T-helper 1 cell treated with Interleukin-12 subunit alpha and Interleukin-12 subunit beta and Interleukin-4 antibody, amounts not matched to agents 30 μg/mL and 1 μg/mL, for 36 hours (primary cell): Measurements from ENCODE around the gene CDCP1.

Experiments used
- H3K27ac Mint-ChIP-seq: one replicate; pipeline ENCODE4 v1.8.0; 2021; ENCODE audit warnings: mild to moderate bottlenecking, mixed read lengths
- H3K27me3 Mint-ChIP-seq: one replicate; pipeline ENCODE4 v1.8.0; 2021; ENCODE audit warnings: low read depth, mixed read lengths
- H3K36me3 Mint-ChIP-seq: one replicate; pipeline ENCODE4 v1.8.0; 2021; ENCODE audit warnings: low read depth, mixed read lengths
- H3K4me1 Mint-ChIP-seq: one replicate; pipeline ENCODE4 v1.8.0; 2021; ENCODE audit warnings: low read depth, mixed read lengths
- H3K4me3 Mint-ChIP-seq: one replicate; pipeline ENCODE4 v1.8.0; 2021; ENCODE audit warnings: mild to moderate bottlenecking, moderate library complexity, mixed read lengths
- H3K9me3 Mint-ChIP-seq: one replicate; pipeline ENCODE4 v1.8.0; 2021; ENCODE audit warnings: mixed read lengths

The CDCP1 gene

DNA sequence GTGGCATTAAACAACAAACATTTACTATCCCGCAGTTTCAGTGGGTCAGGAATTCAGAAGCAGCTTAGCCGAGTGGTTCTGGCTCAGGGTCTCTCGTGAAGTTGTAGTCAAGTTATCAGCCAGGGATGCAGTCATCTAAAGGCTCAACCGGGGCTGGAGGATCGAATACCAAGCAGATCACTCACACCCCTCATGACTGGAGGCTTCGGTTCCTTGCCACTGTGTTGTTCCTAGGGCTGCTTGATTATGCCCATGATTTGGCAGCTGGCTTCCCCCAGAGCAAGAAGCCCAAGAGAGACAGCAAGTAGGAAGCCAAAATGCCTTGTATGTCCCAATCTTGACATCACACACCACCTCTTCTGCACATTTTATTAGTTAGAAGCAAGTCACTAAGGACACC lies 33.9 kb upstream of the CDCP1 start:
- peaks cover 27% of the 10 kb centered on the region for H3K27me3 Mint-ChIP-seq
- H3K36me3 Mint-ChIP-seq: no peaks in the 10 kb centered on the region
- H3K4me3 Mint-ChIP-seq: no peak overlapping the region
- no peak overlapping the region for H3K27ac Mint-ChIP-seq
- no peaks in the 10 kb centered on the region for H3K9me3 Mint-ChIP-seq
- peaks cover 3% of the 10 kb centered on the region for H3K4me1 Mint-ChIP-seq

DNA sequence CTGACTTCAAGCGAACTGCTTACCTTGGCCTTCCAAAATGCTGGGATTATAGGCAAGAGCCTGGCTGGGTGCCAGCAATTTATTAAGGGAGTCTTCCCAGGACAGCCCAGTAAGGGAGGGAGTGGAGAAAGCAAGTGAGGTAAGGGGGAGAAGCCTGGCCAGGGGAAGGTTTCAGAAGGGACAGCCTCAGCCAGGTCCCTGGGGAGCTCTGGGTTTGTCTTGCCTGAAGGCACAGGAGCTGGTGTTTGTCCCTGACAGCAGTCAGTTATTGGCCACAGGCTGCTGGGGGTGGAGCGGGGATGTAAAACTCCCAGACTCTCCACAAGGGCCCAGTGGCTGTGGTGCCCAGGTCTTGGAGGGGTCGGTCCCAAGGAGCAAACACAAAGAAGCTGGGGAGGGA lies 33.0 kb upstream of the CDCP1 start:
- Mint-ChIP-seq H3K9me3 (no peaks in the 10 kb centered on the region), H3K27me3 (peaks cover 27% of the 10 kb centered on the region), H3K27ac (no peak overlapping the region), H3K36me3 (no peaks in the 10 kb centered on the region), H3K4me3 (no peak overlapping the region), H3K4me1 (peaks cover 3% of the 10 kb centered on the region)

DNA sequence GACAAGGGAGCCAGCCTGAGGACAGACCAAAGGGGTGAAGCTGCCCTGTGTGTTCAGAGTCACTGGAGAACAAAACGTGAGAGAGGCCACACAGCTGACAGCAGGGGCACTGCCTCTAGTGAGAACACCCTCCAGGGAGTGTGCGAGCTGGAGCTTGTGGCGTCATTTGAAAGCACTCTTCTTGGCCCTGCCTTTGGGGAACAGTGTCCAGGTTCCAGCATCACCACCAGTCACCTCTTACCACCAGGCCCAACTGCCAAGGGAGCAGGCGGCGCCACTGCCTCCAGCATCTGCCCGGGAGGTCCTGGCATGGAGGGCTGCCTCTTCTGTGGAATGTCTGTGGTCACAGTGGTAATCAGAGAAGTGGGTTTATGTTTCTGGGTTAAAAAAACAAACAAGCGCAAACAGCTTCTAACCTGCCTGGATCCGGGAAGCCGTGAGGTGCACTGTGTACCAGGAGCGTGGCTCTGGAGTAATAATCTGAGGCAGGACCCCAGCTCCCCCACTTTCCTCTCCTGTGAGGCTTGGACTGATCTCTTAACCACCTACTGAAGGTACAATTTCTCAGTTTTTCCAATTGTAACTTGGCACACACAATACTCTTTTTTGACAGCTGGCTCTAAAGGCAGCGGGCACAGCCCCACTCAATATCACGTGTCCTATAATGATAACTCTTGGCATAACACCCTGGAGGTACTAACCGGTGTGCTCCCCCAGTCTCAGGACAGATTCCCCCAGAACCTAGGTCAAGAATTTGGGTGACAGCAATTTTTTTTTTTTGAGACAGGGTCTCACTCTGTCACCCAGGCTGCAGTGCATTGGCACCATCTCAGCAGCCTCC lies 32.2 kb upstream of the CDCP1 start:
- Mint-ChIP-seq H3K27ac (no peak overlapping the region), H3K36me3 (no peaks in the 10 kb centered on the region)

GRCh38 chr3:45176912-45177311 lies 30.7 kb upstream of the CDCP1 start:
- no peaks in the 10 kb centered on the region for H3K4me1 Mint-ChIP-seq
- no peak overlapping the region for H3K27ac Mint-ChIP-seq
- H3K9me3 Mint-ChIP-seq: no peaks in the 10 kb centered on the region
- H3K27me3 Mint-ChIP-seq: peaks cover 27% of the 10 kb centered on the region
- no peak overlapping the region for H3K4me3 Mint-ChIP-seq
- H3K36me3 Mint-ChIP-seq: no peaks in the 10 kb centered on the region

More for the DNA sequence above, 32.2 kb upstream of the CDCP1 start:
- no peaks in the 10 kb centered on the region for H3K9me3 Mint-ChIP-seq
- H3K4me1 Mint-ChIP-seq: peaks cover 3% of the 10 kb centered on the region
- H3K4me3 Mint-ChIP-seq: no peak overlapping the region
- peaks cover 27% of the 10 kb centered on the region for H3K27me3 Mint-ChIP-seq

DNA sequence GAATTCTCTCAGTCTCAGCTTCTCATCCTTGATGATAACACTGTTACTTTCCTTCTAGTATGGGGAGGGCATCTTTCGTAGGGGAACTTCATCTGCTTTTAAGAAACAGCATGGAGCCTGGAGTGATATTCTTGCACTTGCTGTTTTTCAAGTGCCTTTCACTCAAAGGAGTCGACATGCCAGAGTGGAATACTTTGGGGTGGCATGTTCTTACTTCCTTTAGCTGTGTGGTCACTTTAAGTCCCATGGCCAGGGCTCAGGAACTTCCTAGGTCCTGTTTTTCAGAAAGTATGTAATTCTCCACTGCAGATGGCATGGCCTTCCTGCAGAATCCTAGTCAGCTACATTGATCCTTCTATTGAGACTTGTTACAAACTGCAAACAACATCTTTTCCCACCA lies 28.1 kb upstream of the CDCP1 start:
- Mint-ChIP-seq H3K4me1 (peaks cover 4% of the 10 kb centered on the region), H3K4me3 (no peak overlapping the region), H3K9me3 (no peaks in the 10 kb centered on the region), H3K27ac (no peak overlapping the region), H3K27me3 (peaks cover 6% of the 10 kb centered on the region), H3K36me3 (no peaks in the 10 kb centered on the region)

DNA sequence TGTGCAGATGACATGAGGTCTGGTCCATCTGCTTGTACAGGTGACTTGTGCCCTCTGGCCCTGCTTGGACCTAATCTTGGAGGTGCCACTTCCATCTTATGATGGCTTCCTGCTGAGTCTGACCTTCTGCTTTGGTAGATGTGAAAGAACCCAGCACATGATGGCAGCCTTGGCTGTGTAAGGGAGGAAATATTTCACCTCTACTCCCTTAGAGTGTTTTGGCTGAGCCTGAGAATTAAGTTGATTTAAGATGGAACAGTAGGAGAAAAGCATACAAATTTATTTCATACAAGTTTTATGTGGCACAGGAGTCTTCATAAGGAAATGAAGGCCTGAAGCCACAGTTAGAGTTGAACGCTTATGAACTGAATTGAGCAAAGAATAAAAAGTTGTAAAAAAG lies 27.6 kb upstream of the CDCP1 start:
- no peaks in the 10 kb centered on the region for H3K9me3 Mint-ChIP-seq
- H3K4me3 Mint-ChIP-seq: no peak overlapping the region
- no peaks in the 10 kb centered on the region for H3K36me3 Mint-ChIP-seq
- peaks cover 5% of the 10 kb centered on the region for H3K27me3 Mint-ChIP-seq
- H3K27ac Mint-ChIP-seq: no peak overlapping the region
- peaks cover 4% of the 10 kb centered on the region for H3K4me1 Mint-ChIP-seq

GRCh38 chr3:45171283-45171682 lies 25.1 kb upstream of the CDCP1 start:
- Mint-ChIP-seq H3K4me3 (no peak overlapping the region), H3K4me1 (peaks cover 21% of the 10 kb centered on the region), H3K9me3 (no peaks in the 10 kb centered on the region), H3K27ac (no peak overlapping the region), H3K27me3 (no peaks in the 10 kb centered on the region), H3K36me3 (no peaks in the 10 kb centered on the region)

GRCh38 chr3:45170096-45170495 lies 23.9 kb upstream of the CDCP1 start:
- Mint-ChIP-seq H3K9me3 (no peaks in the 10 kb centered on the region), H3K4me3 (no peak overlapping the region), H3K27me3 (no peaks in the 10 kb centered on the region), H3K27ac (no peak overlapping the region), H3K36me3 (peaks cover 2% of the 10 kb centered on the region), H3K4me1 (peaks cover 26% of the 10 kb centered on the region)

DNA sequence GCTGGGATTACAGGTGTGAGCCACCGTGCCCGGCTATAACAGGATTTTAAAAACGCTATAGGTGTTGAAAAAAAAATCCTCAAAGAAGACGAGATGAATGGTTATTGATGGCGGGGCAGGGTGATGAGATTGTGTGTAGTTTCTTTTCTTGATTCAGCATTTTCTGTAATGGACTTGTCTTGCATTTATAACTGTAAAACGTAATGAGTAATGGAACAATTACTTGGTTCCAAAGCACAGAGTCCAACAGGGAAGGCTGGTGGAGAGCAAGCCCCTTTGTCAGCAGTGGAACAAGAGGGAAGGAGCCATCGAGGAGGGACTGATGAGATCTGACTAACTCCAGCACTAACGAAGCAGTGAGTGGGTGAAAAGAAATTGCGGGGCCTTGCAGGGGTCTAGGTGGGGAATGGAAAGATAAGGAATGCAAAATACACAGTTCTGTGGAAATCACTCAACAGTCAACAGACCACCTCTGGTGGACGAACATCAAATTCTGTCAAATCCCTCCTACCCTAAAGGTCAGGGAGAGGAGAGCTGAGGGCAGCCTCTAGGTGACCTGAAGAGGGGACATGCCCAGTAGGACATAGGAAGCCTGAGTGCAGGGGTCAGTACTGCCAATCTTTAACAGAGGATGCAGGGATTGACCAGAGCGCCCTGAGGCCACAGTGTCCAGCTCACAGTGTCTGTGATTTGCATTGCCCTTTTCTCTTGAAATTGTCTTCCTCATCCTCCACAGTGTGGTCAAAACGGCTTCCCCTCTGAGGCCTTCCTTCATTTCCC lies 23.1 kb upstream of the CDCP1 start:
- Mint-ChIP-seq H3K4me3 (no peak overlapping the region), H3K4me1 (peaks cover 26% of the 10 kb centered on the region), H3K9me3 (no peaks in the 10 kb centered on the region), H3K27me3 (no peaks in the 10 kb centered on the region), H3K36me3 (peaks cover 2% of the 10 kb centered on the region), H3K27ac (peak overlapping the region; percentile 13)

- Mint-ChIP-seq H3K4me3 (no peak overlapping the region), H3K27me3 (no peaks in the 10 kb centered on the region), H3K4me1 (peaks cover 26% of the 10 kb centered on the region)
These were observed 22.3 kb upstream of the CDCP1 start for GRCh38 chr3:45168451-45168850.

GRCh38 chr3:45167011-45167911 lies 21.1 kb upstream of the CDCP1 start:
- Mint-ChIP-seq H3K36me3 (peaks cover 2% of the 10 kb centered on the region), H3K4me1 (peaks cover 26% of the 10 kb centered on the region), H3K27me3 (peaks cover 3% of the 10 kb centered on the region), H3K4me3 (peak overlapping the region; percentile 64), H3K9me3 (no peaks in the 10 kb centered on the region), H3K27ac (peak overlapping the region; percentile 90)

More at GRCh38 chr3:45168451-45168850, 22.3 kb upstream of the CDCP1 start:
- Mint-ChIP-seq H3K9me3 (no peaks in the 10 kb centered on the region), H3K27ac (no peak overlapping the region), H3K36me3 (peaks cover 2% of the 10 kb centered on the region)

DNA sequence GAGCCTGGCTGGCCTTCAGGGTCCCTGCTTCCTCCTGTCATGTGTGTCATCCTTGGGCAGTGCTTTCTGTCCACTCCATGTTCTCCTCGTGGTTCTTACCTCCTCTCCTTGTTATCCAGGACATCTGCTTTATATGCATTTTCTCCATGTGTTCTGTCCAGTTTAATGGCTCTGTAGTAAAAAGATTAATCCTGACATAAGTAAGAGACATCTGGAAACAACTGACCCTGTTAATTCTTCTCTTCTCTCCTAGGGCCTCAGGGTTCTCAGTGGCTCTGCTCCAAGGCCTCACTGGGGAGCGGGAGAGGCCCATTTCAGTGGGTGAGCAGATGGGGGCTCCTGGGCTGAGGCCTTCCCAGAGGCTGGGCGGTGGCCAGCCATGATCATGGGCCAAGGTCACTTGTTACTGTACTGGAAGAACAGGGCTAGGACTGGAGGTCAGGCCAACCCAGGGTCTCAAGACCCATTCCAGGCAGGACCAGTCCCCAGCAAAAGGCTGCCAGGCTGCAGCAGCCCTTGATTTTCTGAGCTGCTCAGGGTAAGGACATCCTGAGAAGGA lies 20.2 kb upstream of the CDCP1 start:
- peaks cover 8% of the 10 kb centered on the region for H3K27me3 Mint-ChIP-seq
- no peak overlapping the region for H3K4me3 Mint-ChIP-seq
- H3K27ac Mint-ChIP-seq: no peak overlapping the region

GRCh38 chr3:45165497-45166283 lies 19.5 kb upstream of the CDCP1 start:
- Mint-ChIP-seq H3K27me3 (peaks cover 14% of the 10 kb centered on the region), H3K4me3 (no peak overlapping the region), H3K4me1 (peaks cover 26% of the 10 kb centered on the region), H3K27ac (no peak overlapping the region), H3K36me3 (peaks cover 2% of the 10 kb centered on the region), H3K9me3 (no peaks in the 10 kb centered on the region)

More for the DNA sequence above, 20.2 kb upstream of the CDCP1 start:
- peaks cover 2% of the 10 kb centered on the region for H3K36me3 Mint-ChIP-seq
- H3K4me1 Mint-ChIP-seq: peaks cover 26% of the 10 kb centered on the region
- no peaks in the 10 kb centered on the region for H3K9me3 Mint-ChIP-seq
